ENCODE measurements around the gene DPM1. TPM values are rescaled to one million over a fixed set of nuclear protein-coding genes. Genes with fewer than 3 reads are reported as not detected.
"Not testable (repeated sequence)": the region's sequence is repeated elsewhere in the genome, so short reads cannot be mapped to it uniquely, and the experiment has no call there.

DPM1 gene
- total RNA-seq, 2 donors from 2014 or later = 43.6 to 75.3 TPM

DNA sequence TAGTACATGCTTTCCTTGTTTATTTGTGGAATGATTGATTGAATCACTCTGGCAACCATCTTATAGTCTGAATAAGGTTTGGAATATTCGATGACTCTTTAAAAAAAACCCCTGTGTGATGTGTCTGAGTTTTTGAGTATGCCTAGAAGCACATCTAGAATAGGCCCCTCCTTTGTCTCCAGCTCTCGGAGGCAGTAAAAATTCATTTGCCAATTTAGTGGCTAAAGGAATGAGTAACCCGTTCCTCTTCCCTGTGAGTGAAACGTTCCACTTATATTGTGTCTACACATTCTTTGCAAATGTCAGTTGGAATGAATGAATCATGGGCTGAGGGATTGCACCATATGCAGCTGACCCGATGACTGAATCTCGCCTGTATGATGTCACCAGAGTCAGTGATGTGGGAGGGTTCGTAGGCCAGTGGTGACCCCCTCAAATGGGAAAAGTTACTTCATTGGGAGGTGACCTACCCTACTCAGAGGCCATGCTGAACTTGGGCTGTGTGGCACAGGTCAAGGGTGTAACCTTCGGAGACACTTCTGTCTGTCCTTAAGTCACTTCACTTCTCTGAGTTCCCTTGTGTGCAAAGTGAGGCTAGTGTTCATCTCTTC, 21.8 kb upstream of the DPM1 start:
- Histone ChIP-seq H3K36me3 (no peaks in the 10 kb centered on the region), H3K4me1 (ENCODE audit: control insufficient read depth in 1 of 2, low read depth in 2 of 2) (no peaks in the 10 kb centered on the region), H3K27ac (no peak overlapping the region), H3K4me3 (no peak overlapping the region), H3K27me3 (replicated peaks; ENCODE audit: insufficient read depth) (no peaks in the 10 kb centered on the region), H3K9me3 (no peaks in the 10 kb centered on the region)
- DNase-seq (ENCODE audit: low spot score) (no peak), ATAC-seq (ENCODE audit: insufficient number of reproducible peaks, low FRiP score, low read depth) (peak; percentile 32)
- TF ChIP-seq, protein P1, sequence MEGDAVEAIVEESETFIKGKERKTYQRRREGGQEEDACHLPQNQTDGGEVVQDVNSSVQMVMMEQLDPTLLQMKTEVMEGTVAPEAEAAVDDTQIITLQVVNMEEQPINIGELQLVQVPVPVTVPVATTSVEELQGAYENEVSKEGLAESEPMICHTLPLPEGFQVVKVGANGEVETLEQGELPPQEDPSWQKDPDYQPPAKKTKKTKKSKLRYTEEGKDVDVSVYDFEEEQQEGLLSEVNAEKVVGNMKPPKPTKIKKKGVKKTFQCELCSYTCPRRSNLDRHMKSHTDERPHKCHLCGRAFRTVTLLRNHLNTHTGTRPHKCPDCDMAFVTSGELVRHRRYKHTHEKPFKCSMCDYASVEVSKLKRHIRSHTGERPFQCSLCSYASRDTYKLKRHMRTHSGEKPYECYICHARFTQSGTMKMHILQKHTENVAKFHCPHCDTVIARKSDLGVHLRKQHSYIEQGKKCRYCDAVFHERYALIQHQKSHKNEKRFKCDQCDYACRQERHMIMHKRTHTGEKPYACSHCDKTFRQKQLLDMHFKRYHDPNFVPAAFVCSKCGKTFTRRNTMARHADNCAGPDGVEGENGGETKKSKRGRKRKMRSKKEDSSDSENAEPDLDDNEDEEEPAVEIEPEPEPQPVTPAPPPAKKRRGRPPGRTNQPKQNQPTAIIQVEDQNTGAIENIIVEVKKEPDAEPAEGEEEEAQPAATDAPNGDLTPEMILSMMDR (IDR thresholded peaks at IDR 0.05) = no peak

DNA sequence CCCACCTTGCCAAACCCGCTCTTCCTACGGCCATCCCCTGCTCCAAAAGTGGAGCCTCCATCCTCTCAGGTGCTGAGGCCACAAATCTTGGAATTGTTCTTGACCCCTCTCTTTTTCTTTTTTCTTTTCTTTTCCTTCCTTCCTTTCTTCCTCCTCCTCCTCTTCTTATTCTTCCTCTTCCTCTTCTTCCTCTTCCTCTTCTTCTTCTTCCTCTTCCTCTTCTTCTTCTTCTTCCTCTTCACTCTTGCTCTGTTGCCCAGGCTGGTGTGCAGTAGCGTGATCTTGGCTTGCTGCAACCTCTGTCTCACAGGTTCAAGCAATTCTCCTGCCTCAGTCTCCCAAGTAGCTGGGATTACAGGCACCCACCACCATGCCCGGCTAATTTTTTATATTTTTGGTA, 20.2 kb upstream of the DPM1 start:
- not testable (repeated sequence) for DNase-seq (ENCODE audit: low spot score); H3K27me3 ChIP-seq (replicated peaks; ENCODE audit: insufficient read depth); H3K27ac ChIP-seq; H3K4me1 ChIP-seq (ENCODE audit: control insufficient read depth in 1 of 2, low read depth in 2 of 2); H3K9me3 ChIP-seq; H3K4me3 ChIP-seq; H3K36me3 ChIP-seq; ATAC-seq (ENCODE audit: insufficient number of reproducible peaks, low FRiP score, low read depth)

DNA sequence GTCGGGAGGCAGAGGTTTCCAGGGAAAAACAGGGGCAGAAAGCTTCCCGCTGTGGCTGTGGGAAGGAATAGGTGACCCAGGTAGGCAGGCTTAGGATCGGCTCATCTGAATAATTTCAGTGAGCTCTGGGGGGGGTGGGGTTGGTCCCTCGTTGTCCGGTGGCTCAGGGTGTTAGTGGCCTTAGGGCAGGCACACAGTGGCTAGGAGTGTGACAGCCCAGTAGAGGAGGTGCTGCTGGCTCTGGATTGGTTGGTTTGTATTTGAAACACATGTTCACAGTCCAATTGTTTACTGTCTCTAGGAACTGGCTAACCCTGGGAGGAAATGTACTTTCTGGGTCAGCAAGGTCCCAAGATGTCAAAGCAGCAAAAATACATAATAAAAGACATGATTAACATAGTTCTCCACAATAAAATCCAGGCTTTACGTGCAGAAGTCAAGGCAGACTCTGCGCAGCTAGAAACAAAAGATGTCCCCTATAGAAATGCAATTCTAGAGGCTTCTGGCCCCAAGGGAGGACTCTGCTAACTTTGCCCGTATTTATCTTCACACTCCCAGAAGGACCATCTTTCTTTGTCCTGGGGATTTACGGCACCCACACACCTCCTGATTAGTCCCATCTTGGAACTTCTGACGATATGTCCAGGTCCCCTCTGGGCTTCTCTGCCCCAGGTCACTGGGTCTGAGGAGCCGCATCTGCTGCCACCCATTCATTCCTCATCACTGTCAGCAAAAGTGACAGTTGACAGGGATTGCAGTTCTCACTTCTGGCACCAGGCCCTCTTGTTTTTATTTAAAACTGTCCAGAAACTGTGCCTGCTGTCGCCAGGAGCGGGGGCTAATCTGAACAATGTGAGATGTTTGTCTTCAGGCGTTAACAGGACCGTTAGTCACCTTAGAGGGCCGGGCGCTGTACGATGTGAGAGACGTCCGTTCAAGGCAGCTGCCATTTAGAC, 19.0 kb upstream of the DPM1 start:
- DNase-seq (ENCODE audit: low spot score) (no peak), ATAC-seq (ENCODE audit: insufficient number of reproducible peaks, low FRiP score, low read depth) (no peak)
- H3K4me1 ChIP-seq (ENCODE audit: control insufficient read depth in 1 of 2, low read depth in 2 of 2) = no peaks in the 10 kb centered on the region
- H3K36me3 ChIP-seq = no peaks in the 10 kb centered on the region
- TF ChIP-seq, protein P1 (IDR thresholded peaks at IDR 0.05) = no peak
- no peak overlapping the region for H3K4me3 ChIP-seq
- no peak overlapping the region for H3K27ac ChIP-seq
- no peaks in the 10 kb centered on the region for H3K27me3 ChIP-seq (replicated peaks; ENCODE audit: insufficient read depth)
- H3K9me3 ChIP-seq = no peaks in the 10 kb centered on the region

DNA sequence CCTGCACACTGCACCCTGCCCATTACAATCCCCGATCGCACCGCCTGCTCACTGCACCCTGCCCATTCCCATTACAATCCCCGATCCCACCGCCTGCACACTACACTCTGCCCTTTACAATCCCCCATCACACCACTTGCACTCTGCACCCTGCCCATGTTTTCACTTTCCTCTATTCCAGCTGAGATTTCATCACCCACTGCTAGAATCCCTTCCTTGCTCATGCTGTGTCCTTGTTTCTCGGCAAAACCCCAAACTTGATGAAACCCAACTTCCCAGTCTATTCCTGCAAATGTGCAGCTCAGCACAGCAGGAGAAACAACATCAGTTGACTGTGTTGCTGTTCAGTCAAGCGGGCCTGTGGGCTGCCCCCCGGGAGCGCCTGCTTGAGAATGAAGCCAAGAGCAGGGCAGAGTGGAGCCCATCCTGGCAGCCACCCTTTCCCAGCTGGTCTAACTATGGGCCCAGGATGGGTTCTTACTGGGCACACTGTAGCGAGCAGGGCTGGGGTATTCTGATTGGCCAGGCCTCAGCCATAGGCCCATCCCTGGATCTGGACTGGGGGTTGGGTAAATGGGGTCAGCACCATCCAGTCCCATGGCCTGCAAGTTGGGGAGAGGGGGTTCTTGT, 17.5 kb upstream of the DPM1 start:
- ATAC-seq (ENCODE audit: insufficient number of reproducible peaks, low FRiP score, low read depth) = no peak
- H3K4me3 ChIP-seq = no peak overlapping the region
- H3K27ac ChIP-seq = no peak overlapping the region
- no peaks in the 10 kb centered on the region for H3K9me3 ChIP-seq
- DNase-seq (ENCODE audit: low spot score) = no peak
- H3K36me3 ChIP-seq = no peaks in the 10 kb centered on the region
- TF ChIP-seq, protein P1 (IDR thresholded peaks at IDR 0.05) = no peak
- no peaks in the 10 kb centered on the region for H3K27me3 ChIP-seq (replicated peaks; ENCODE audit: insufficient read depth)
- no peaks in the 10 kb centered on the region for H3K4me1 ChIP-seq (ENCODE audit: control insufficient read depth in 1 of 2, low read depth in 2 of 2)

DNA sequence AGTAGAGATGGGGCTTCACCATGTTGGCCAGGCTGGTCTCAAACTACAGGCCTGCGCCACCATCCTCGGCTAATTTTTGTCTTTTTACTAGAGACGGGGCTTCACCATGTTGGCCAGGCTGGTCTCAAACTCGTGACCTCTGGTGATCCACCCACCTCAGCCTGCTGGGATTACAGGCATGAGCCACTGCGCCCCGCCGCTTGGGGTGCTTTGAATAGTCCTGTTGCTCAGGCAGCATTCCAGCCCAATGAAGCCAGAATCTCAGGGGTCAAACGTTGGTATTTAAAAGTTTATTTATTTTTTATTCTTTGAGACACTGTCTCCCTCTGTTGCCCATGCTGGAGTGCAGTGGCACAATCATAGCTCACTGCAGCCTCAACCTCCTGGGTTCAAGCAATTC, 11.6 kb upstream of the DPM1 start:
- TF ChIP-seq, protein P1 (IDR thresholded peaks at IDR 0.05) = no peak
- H3K4me1 ChIP-seq (ENCODE audit: control insufficient read depth in 1 of 2, low read depth in 2 of 2) = no peaks in the 10 kb centered on the region
- no peak for DNase-seq (ENCODE audit: low spot score)

More for the DNA sequence above, 11.6 kb upstream of the DPM1 start:
- Histone ChIP-seq H3K27ac (no peak overlapping the region), H3K27me3 (replicated peaks; ENCODE audit: insufficient read depth) (no peaks in the 10 kb centered on the region), H3K36me3 (no peaks in the 10 kb centered on the region), H3K9me3 (no peaks in the 10 kb centered on the region), H3K4me3 (no peak overlapping the region)
- no peak for ATAC-seq (ENCODE audit: insufficient number of reproducible peaks, low FRiP score, low read depth)
